ENCODE results near the gene RIT1. TPM values are rescaled to one million over a fixed set of nuclear protein-coding genes. Genes with fewer than 3 reads are reported as not detected.

The RIT1 gene
- total and polyA plus RNA-seq, 7 donors: 5.1 to 16.9 (median 11.1) TPM

DNA sequence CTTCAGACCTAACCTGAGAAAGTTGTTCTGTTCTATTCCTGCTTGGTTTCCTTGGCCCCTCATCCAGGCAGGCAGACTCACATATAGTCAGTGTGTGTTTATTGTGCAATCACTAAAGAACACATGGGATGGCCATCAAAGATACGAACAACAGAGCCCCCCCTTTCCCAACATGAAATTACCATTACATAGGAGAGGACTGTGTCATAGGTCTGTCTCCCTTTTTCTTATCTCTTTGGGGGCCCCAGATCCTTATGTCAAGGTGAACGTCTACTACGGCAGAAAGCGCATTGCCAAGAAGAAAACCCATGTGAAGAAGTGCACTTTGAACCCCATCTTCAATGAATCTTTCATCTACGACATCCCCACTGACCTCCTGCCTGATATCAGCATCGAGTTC lies 30.2 kb downstream of the RIT1 start:
- intact Hi-C loops (cut with DNase I): no loop called here
- H3K27me3 ChIP-seq (ENCODE audit: insufficient read depth in 3 of 3, low read length in 2 of 3): no peaks in the 10 kb centered on the region
- no peak overlapping the region for H3K27ac ChIP-seq
- no peaks in the 10 kb centered on the region for H3K4me1 ChIP-seq
- TF ChIP-seq, protein P1, sequence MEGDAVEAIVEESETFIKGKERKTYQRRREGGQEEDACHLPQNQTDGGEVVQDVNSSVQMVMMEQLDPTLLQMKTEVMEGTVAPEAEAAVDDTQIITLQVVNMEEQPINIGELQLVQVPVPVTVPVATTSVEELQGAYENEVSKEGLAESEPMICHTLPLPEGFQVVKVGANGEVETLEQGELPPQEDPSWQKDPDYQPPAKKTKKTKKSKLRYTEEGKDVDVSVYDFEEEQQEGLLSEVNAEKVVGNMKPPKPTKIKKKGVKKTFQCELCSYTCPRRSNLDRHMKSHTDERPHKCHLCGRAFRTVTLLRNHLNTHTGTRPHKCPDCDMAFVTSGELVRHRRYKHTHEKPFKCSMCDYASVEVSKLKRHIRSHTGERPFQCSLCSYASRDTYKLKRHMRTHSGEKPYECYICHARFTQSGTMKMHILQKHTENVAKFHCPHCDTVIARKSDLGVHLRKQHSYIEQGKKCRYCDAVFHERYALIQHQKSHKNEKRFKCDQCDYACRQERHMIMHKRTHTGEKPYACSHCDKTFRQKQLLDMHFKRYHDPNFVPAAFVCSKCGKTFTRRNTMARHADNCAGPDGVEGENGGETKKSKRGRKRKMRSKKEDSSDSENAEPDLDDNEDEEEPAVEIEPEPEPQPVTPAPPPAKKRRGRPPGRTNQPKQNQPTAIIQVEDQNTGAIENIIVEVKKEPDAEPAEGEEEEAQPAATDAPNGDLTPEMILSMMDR (IDR thresholded peaks at IDR 0.05): no peak
- H3K4me3 ChIP-seq: no peak overlapping the region
- WGBS, 3 donors: 88 to 95% (median 89%) methylated on average over 6 of the region's 6 CpGs
- ATAC-seq (no peak), DNase-seq (no peak)
- no peaks in the 10 kb centered on the region for H3K36me3 ChIP-seq (ENCODE audit: insufficient read depth in 1 of 2, low read depth in 1 of 2)
- H3K9me3 ChIP-seq: no peaks in the 10 kb centered on the region

DNA sequence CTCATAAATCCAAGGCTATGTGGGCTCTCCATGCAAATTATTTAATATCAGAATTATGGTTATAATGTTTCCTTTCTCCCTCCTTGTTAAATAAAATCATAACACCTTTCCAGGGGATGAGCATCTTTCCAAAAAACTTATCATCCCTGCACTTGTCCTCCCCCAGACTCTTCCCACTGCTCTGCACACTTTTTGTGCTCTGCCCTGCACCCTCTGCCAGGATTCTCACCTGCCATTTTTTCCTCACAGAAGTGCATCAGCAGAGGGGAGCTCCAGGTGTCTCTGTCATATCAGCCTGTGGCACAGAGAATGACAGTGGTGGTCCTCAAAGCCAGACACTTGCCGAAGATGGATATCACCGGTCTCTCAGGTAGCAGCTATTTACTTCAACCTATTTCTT lies 30.9 kb downstream of the RIT1 start:
- TF ChIP-seq, protein P1 (IDR thresholded peaks at IDR 0.05): no peak
- Histone ChIP-seq H3K4me3 (no peak overlapping the region), H3K9me3 (no peaks in the 10 kb centered on the region), H3K4me1 (no peaks in the 10 kb centered on the region), H3K27ac (no peak overlapping the region), H3K27me3 (ENCODE audit: insufficient read depth in 3 of 3, low read length in 2 of 3) (no peaks in the 10 kb centered on the region), H3K36me3 (ENCODE audit: insufficient read depth in 1 of 2, low read depth in 1 of 2) (no peaks in the 10 kb centered on the region)
- DNase-seq: no peak
- 93 to 98% (median 95%) methylated on average over 2 of the region's 2 CpGs for WGBS, 3 donors
- no peak for ATAC-seq
- intact Hi-C loops (cut with DNase I): no loop called here

GRCh38 chr1:155877945-155878344 lies 33.2 kb downstream of the RIT1 start:
- DNase-seq: no peak
- no peak for ATAC-seq
- Histone ChIP-seq H3K27ac (no peak overlapping the region), H3K4me3 (no peak overlapping the region), H3K27me3 (ENCODE audit: insufficient read depth in 3 of 3, low read length in 2 of 3) (no peaks in the 10 kb centered on the region), H3K9me3 (no peaks in the 10 kb centered on the region), H3K36me3 (ENCODE audit: insufficient read depth in 1 of 2, low read depth in 1 of 2) (no peaks in the 10 kb centered on the region), H3K4me1 (no peaks in the 10 kb centered on the region)
- WGBS, 3 donors: 97 to 100% (median 100%) methylated on average over 2 of the region's 2 CpGs
- TF ChIP-seq, protein P1 (IDR thresholded peaks at IDR 0.05): no peak
- intact Hi-C loops (cut with DNase I): no loop called here

- 66 to 69% (median 66%) methylated on average over 9 of the region's 9 CpGs for WGBS, 3 donors
- no peak overlapping the region for H3K4me3 ChIP-seq
- intact Hi-C loops (cut with DNase I): no loop called here
- H3K9me3 ChIP-seq: no peaks in the 10 kb centered on the region
- TF ChIP-seq, protein P1 (IDR thresholded peaks at IDR 0.05): no peak
- H3K4me1 ChIP-seq: no peaks in the 10 kb centered on the region
- H3K27ac ChIP-seq: no peak overlapping the region
- ATAC-seq (no peak), DNase-seq (no peak)
- H3K27me3 ChIP-seq (ENCODE audit: insufficient read depth in 3 of 3, low read length in 2 of 3): no peaks in the 10 kb centered on the region
- no peaks in the 10 kb centered on the region for H3K36me3 ChIP-seq (ENCODE audit: insufficient read depth in 1 of 2, low read depth in 1 of 2)
Measured at GRCh38 chr1:155873860-155874259, 37.3 kb downstream of the RIT1 start.

- TF ChIP-seq, protein P1 (IDR thresholded peaks at IDR 0.05): no peak
- Histone ChIP-seq H3K4me3 (no peak overlapping the region), H3K36me3 (ENCODE audit: insufficient read depth in 1 of 2, low read depth in 1 of 2) (no peaks in the 10 kb centered on the region), H3K4me1 (no peaks in the 10 kb centered on the region), H3K27me3 (ENCODE audit: insufficient read depth in 3 of 3, low read length in 2 of 3) (no peaks in the 10 kb centered on the region), H3K9me3 (no peaks in the 10 kb centered on the region), H3K27ac (no peak overlapping the region)
- ATAC-seq (no peak), DNase-seq (no peak)
- intact Hi-C loops (cut with DNase I): no loop called here
- WGBS, 3 donors: 85 to 90% (median 88%) methylated on average over 5 of the region's 5 CpGs
Measured at GRCh38 chr1:155872527-155872926, 38.6 kb downstream of the RIT1 start.

All from psoas muscle (tissue), 8 donors.